NCI-H1105 (cell line): Measurements from ENCODE around the gene NF1.
"Not testable (repeated sequence)": the region's sequence is repeated elsewhere in the genome, so short reads cannot be mapped to it uniquely, and the experiment has no call there.

Experiments
- DNase-seq: peaks from one replicate; lab custom pipeline; 2025; lab: John Stamatoyannopoulos, UW

Gene NF1

GRCh38 chr17:31089471-31089870 is 5.3 kb upstream of the NF1 start:
- DNase-seq: no peak

- DNase-seq: not testable (repeated sequence)
These were observed 4.1 kb upstream of the NF1 start for GRCh38 chr17:31090650-31091049.

GRCh38 chr17:31092475-31093064 is 2.2 kb upstream of the NF1 start:
- DNase-seq: no peak

- DNase-seq: no peak
These were observed 744 bp upstream of the NF1 start for GRCh38 chr17:31093866-31094599.

GRCh38 chr17:31095236-31096105 is 694 bp downstream of the NF1 start:
- DNase-seq: peak; percentile 59

GRCh38 chr17:31096106-31096436 is 1.3 kb downstream of the NF1 start:
- no peak for DNase-seq

- no peak for DNase-seq
These were observed 4.2 kb downstream of the NF1 start for GRCh38 chr17:31099016-31099415.

GRCh38 chr17:31100840-31101459 is 6.2 kb downstream of the NF1 start:
- DNase-seq: no peak

- no peak for DNase-seq
These were observed 7.2 kb downstream of the NF1 start for GRCh38 chr17:31101943-31102342.

- DNase-seq: no peak
These were observed 11.2 kb downstream of the NF1 start for GRCh38 chr17:31105991-31106390.

- no peak for DNase-seq
These were observed 16.4 kb downstream of the NF1 start for GRCh38 chr17:31111183-31111582.

- no peak for DNase-seq
These were observed 17.4 kb downstream of the NF1 start for GRCh38 chr17:31112001-31112661.

GRCh38 chr17:31113368-31113767 is 18.6 kb downstream of the NF1 start:
- not testable (repeated sequence) for DNase-seq

GRCh38 chr17:31113939-31114338 is 19.2 kb downstream of the NF1 start:
- DNase-seq: no peak

GRCh38 chr17:31114956-31115555 is 20.3 kb downstream of the NF1 start:
- DNase-seq: no peak

- DNase-seq: no peak
These were observed 21.4 kb downstream of the NF1 start for GRCh38 chr17:31116167-31116566.

- DNase-seq: no peak
These were observed 28.0 kb downstream of the NF1 start for GRCh38 chr17:31122746-31123145.

GRCh38 chr17:31126318-31126717 is 31.5 kb downstream of the NF1 start:
- no peak for DNase-seq

- no peak for DNase-seq
These were observed 33.5 kb downstream of the NF1 start for GRCh38 chr17:31128241-31128640.

GRCh38 chr17:31130286-31131224 is 35.8 kb downstream of the NF1 start:
- no peak for DNase-seq
